ENCODE results near the gene KRCC1.
"Not testable (repeated sequence)": the region's sequence is repeated elsewhere in the genome, so short reads cannot be mapped to it uniquely, and the experiment has no call there.

Gene KRCC1

DNA sequence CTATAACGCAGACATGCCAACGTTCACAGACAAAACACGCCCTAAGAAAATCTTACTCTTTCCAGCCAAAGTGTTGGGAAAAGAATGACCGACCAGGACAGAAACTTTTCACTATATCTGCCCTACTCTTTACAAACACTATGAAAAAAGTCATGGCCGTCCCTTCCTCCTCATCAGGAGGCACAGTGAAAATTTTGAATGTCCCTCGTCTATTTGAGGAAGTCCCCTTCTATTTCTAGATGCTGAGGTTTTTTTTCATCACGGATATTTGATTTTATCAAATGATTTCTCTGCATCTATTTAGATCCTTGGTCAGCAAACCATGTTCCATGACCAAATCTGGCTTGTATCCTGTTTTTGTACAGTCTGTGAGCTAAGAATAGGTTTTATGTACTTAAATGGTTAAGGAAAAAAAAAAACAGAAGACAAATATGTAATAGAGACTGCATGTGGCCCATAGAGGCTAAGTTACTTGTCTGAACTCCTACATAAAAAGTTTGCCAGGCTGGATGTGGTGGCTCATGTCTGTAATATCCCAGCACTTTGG lies 61.2 kb downstream of the KRCC1 start:
- DNase-seq: not testable (repeated sequence)

DNA sequence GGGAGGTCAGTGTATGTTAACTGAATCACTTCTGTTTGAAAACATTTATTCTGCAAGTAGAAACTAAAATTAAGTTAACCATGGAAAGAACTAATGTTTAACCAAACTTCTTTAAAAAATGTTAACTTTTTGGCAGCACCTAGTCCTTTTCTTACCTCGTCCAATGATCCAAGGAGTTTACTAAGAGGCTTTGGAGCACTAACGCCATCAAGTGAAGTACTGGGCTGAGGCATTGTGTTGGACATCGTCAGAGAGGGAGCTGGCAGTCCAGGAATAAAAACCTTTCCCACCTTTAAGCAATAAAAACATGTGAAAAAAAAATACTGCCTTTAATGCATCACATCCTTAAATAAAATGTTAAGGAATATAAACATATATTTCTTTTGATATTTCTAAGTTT lies 63.0 kb downstream of the KRCC1 start:
- DNase-seq: not testable (repeated sequence)

DNA sequence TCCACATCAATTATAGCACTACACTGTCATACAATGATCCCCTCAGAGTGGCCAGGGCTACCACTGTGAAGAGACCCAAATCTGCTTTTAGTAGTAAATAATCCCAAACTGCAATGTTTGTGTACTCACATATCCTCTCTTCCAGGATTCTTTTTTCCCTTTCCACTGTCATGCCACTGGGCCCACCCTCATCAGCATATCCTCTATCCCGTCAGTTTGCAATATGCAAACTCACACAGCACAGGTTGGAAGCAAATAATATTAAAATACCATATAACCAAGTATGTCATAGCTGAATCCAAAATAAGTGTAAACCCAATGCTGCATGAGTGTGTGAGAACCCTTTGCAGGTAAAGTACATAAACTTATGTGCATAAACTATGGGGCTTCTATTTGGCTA lies 68.1 kb downstream of the KRCC1 start:
- not testable (repeated sequence) for DNase-seq

DNA sequence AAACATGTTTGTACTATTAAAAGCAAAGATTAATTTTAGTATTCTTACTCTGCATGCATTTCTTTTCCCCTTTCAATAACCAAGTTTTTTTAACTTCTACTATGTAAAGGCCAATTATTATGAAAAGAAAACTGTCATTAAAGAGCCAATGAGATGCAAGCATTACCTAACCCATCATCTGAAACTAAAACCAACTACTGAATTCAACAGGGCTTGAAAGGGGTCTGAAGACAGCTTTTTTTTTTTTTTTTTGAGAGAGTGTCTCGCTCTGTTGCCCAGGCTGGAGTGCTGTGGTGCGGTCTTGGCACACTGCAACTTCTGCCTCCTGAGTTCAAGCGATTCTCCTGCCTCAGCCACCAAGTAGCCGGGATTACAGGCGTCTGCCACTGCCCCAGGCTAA lies 69.7 kb downstream of the KRCC1 start:
- not testable (repeated sequence) for DNase-seq

DNA sequence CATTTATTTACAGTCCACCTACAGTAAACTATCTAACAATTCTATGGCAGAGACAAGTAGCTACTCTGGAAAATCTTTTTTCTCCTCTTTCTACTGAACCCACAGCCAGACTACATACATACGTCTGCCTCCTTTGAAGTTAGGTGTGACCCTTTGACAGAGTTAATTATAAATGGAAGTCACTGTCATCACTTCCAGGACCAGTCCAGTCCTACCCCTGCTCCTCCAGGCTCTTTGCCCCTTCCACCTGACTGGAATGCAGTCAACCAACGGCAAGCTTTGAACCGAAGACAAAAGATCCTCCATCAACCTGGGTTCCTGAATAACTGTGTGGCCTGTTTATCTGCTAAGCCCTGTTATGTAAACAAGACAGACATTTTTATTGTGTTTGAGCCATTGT lies 74.4 kb downstream of the KRCC1 start:
- not testable (repeated sequence) for DNase-seq
